ENCODE measurements around the gene EPO.

DNA sequence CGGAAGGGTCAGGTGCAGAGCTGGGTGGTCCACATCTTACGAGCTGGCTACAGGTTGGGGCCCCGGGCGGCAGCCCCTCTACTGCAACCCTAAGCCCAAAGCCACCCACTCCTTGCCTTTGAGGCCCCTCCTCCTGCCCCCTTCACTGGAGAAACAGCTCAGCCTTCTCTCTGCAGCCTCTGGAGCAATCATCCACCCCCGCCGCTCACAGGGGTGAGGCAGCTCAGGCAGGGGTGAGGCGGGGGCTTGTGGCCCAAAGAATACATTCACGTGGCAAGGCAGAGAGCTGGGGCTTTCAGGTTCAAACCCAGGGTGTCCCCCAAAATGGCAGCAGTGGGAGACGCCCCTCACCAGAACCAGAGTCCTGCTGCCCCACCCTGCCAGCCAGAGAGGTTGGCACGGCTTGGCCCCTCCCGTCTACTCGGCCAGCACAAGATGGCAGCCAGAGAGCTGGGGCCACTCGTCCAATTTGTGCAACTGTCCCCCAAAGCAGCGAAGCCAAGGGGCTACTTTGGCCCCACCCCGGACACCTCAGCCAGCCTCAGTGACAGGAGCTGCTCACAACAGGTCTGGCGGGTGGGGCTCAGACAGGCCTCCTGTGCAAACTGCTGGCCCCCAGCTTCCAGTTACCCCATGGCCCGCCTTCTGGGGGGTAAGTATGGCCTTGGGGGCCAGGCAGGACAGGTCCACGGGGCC lies 39.5 kb upstream of the EPO start:
- TF ChIP-seq, protein P1, sequence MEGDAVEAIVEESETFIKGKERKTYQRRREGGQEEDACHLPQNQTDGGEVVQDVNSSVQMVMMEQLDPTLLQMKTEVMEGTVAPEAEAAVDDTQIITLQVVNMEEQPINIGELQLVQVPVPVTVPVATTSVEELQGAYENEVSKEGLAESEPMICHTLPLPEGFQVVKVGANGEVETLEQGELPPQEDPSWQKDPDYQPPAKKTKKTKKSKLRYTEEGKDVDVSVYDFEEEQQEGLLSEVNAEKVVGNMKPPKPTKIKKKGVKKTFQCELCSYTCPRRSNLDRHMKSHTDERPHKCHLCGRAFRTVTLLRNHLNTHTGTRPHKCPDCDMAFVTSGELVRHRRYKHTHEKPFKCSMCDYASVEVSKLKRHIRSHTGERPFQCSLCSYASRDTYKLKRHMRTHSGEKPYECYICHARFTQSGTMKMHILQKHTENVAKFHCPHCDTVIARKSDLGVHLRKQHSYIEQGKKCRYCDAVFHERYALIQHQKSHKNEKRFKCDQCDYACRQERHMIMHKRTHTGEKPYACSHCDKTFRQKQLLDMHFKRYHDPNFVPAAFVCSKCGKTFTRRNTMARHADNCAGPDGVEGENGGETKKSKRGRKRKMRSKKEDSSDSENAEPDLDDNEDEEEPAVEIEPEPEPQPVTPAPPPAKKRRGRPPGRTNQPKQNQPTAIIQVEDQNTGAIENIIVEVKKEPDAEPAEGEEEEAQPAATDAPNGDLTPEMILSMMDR (IDR thresholded peaks at IDR 0.05), result no peak
- TF ChIP-seq POLR2AphosphoS5 (IDR thresholded peaks at IDR 0.05; ENCODE audit: low read depth, low read length) (peak; percentile 71), SIN3A (IDR thresholded peaks at IDR 0.05; ENCODE audit: borderline replicate concordance, insufficient read depth, low read depth, low read length) (no peak)

All from Panc1 (cell line).